G401 (cell line): ENCODE data around the gene RNF187. TPM values are rescaled to one million over a fixed set of nuclear protein-coding genes. Genes with fewer than 3 reads are reported as not detected.
"Not testable (repeated sequence)": the region's sequence is repeated elsewhere in the genome, so short reads cannot be mapped to it uniquely, and the experiment has no call there.

Experiments used
- DNase-seq: peaks from one replicate; pipeline ENCODE4 v3.0.0-alpha.2; 2015; ENCODE audit warnings: low spot score
- in situ Hi-C: cut with HindIII; loops from 2 replicates; pipeline ENCODE4 v1.10.0; 2016; ENCODE audit warnings: low sequenced_read_pairs, mixed read lengths
- total RNA-seq: library from RNA; depleted of rRNA; stranded (reverse); fragments of >200 nt; shearing (Covaris generic); gene quantifications from 2 replicates; pipeline ENCODE4 v1.2.3, GENCODE V29; 2014

RNF187 gene
- total RNA-seq, 1 experiment from 2014 or later, result 136 TPM

GRCh38 chr1:228457396-228458176, 29.6 kb upstream of the RNF187 start:
- in situ Hi-C loops, result no loop called here
- DNase-seq, result peak; percentile 100

GRCh38 chr1:228459091-228459993, 27.8 kb upstream of the RNF187 start:
- in situ Hi-C loops, result no loop called here
- DNase-seq, result peak; percentile 90

GRCh38 chr1:228460821-228461220, 26.4 kb upstream of the RNF187 start:
- peak; percentile 30 for DNase-seq
- in situ Hi-C loops, result no loop called here

- no peak for DNase-seq
- in situ Hi-C loops, result no loop called here
These were observed 24.6 kb upstream of the RNF187 start for GRCh38 chr1:228462560-228462959.

- DNase-seq, result no peak
- in situ Hi-C loops, result no loop called here
These were observed 24.1 kb upstream of the RNF187 start for GRCh38 chr1:228463009-228463558.

GRCh38 chr1:228463559-228464455, 23.4 kb upstream of the RNF187 start:
- in situ Hi-C loops, result no loop called here
- DNase-seq, result peak; percentile 58

- peak; percentile 96 for DNase-seq
- in situ Hi-C loops, result no loop called here
These were observed 22.6 kb upstream of the RNF187 start for GRCh38 chr1:228464487-228464983.

GRCh38 chr1:228465141-228465540, 22.0 kb upstream of the RNF187 start:
- in situ Hi-C loops, result no loop called here
- DNase-seq, result peak; percentile 37

- in situ Hi-C loops, result no loop called here
- peak; percentile 47 for DNase-seq
These were observed 21.5 kb upstream of the RNF187 start for GRCh38 chr1:228465571-228466146.

- in situ Hi-C loops, DNase-seq: not testable (repeated sequence)
These were observed 19.0 kb upstream of the RNF187 start for GRCh38 chr1:228468188-228468587.

- peak; percentile 50 for DNase-seq
- in situ Hi-C loops, result no loop called here
These were observed 17.6 kb upstream of the RNF187 start for GRCh38 chr1:228469413-228470162.

GRCh38 chr1:228471154-228471761, 15.9 kb upstream of the RNF187 start:
- DNase-seq, result no peak
- in situ Hi-C loops, result no loop called here

GRCh38 chr1:228471762-228472398, 15.3 kb upstream of the RNF187 start:
- in situ Hi-C loops, result no loop called here

GRCh38 chr1:228472655-228473054, 14.5 kb upstream of the RNF187 start:
- in situ Hi-C loops, result no loop called here
- no peak for DNase-seq

More at GRCh38 chr1:228471762-228472398, 15.3 kb upstream of the RNF187 start:
- DNase-seq, result peak; percentile 41

GRCh38 chr1:228474507-228474906, 12.7 kb upstream of the RNF187 start:
- no peak for DNase-seq
- in situ Hi-C loops, result no loop called here

- no peak for DNase-seq
- in situ Hi-C loops, result no loop called here
These were observed 11.4 kb upstream of the RNF187 start for GRCh38 chr1:228475812-228476211.

GRCh38 chr1:228477263-228477662, 9.9 kb upstream of the RNF187 start:
- in situ Hi-C loops, result no loop called here
- DNase-seq, result no peak
